Fibroblast of skin of abdomen (primary cell): ENCODE results near the gene AGMO. TPM values are rescaled to one million over a fixed set of nuclear protein-coding genes. Genes with fewer than 3 reads are reported as not detected.
A peak's percentile ranks its signal among the peaks of the same experiment; 100 is the strongest.

Experiments
- DNase-seq: peaks from one replicate; pipeline ENCODE4 v3.0.0-alpha.2; 2013
- polyA plus RNA-seq, 2 experiments: library from polyadenylated mRNA; unstranded; fragments of 120-200 nt; gene quantifications; one replicate each; pipeline ENCODE4 v1.2.1, GENCODE V29; 2013; ENCODE audit not compliant: insufficient read length in 2 of 2

AGMO gene
- polyA plus RNA-seq (2013, experiment 1 of 2; ENCODE audit: insufficient read length) = not detected
- polyA plus RNA-seq (2013, experiment 2 of 2; ENCODE audit: insufficient read length) = 0.07 TPM

DNA sequence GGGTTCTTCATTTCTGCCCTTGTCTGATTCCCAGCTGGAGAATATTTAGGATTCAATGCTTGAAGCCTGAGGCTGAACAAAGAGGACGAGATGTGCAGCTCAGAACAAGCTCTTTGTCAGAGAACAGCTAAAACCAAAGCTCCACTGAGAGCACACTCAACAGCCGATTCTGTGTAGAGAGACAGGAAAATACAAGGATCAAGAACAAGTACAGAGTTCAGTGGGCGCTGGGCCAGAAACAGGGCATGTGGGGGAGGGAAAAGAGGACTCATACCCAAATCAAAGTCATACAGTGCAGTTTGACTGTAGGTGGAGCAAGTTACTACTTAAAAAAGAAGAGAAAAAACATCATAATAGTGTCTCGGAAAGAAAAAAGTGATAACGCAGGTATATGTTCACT is at the start of gene AGMO:
Gene AGMO (minus strand): TSS at position 181 of the 400 bp plus-strand sequence.
- DNase-seq = peak; percentile 12

DNA sequence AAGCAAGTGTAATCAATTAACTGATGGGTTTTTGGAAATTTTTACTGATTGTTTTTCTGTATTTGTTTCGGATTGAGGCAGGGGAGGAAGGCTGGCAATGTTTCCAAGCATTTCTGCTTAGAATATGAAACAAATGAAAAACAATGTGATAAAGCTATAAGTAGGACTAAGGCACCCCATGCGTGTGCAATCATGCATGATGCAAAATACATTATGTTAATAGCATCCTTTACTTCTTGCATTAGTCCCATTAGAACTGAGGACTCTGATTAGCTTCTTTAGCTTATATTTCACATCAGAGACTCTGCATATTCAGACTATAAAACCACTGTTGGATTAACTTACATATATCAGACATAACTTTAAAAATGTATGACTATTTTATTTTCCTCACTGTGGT is 48.7 kb upstream of the AGMO start:
- no peak for DNase-seq

DNA sequence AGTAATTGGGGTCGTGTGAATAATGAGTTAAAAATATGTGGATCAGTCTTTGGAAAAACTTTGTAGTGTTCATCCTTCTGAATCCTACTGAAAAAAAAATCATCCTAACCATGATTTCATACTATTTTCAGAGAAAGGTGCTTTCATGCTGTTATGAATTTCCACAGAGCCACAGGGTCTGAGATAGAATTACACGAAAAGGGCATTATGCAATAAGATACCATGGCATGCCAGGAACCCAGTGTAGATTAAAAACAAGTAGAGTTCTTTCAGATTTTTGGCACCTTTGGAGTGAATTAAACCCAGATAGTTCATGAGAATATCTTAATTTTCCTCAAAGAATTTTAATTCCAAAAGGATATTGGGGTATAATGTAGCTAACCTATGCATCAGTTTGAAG is 47.5 kb upstream of the AGMO start:
- no peak for DNase-seq

DNA sequence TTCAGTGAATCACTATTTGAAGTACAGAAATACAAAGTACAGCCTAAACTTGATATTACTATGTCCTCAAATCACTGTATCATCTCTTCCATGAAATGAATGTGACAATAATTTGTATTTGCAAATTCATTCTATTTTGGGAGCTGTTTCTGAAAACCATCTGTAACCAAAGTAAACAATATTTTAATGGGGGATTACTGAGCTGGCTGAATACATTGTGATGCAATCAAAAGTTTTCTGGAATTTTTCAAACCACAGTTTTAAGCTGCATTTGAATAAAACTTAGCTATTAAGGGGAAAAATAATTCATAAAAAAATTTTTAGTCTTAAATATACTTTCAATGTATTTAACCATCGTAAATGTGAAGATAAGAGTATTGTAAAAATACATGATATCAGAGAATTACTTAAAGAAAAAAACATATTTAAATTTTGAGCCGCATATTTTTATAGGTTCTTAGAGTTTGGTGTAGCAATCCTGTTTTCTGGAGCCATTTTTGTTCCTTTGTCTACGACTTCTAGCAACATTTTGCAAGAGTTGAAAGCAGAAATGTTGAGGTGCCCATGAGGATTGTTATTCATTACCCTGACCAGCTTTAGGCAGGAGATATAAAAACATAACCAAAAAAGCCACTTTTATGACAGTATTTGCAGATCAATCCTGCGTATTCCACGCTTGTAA is 45.9 kb upstream of the AGMO start:
- no peak for DNase-seq

DNA sequence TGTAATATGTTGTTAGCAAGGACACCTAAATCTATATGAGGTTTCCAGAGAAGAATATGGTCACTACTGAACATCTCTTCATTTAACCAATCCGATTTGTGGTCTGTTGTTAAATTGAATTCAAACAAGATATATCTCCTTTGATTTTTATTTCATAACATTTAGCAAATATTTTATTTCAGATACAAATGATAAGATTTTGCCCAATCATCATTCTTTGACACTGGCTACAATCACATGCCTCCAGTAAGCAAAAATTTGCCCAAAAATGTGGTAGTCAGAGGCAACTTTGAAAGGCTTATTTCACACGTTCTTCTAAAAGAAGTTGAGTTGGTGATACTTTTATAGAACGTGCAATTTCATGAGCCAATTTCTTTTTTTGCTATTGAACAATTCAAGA is 44.7 kb upstream of the AGMO start:
- DNase-seq = no peak

DNA sequence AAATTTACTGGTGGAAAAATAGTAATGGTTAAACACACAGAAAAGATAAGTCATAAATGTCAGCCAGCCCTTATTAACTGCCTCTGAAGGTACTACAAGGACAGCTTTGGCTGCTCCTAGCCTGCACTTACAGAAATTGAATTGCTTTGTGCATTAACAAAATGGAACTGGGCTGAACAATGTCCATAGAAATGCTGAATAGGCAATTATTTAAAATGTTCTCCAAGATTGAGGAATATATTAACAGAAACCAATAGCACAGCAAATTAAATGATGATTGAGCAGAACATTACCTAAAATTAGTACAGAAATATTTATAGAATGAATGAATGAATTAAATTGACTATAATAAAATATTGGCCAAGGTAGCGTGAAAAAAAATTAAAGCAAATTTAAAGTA is 42.4 kb upstream of the AGMO start:
- no peak for DNase-seq

DNA sequence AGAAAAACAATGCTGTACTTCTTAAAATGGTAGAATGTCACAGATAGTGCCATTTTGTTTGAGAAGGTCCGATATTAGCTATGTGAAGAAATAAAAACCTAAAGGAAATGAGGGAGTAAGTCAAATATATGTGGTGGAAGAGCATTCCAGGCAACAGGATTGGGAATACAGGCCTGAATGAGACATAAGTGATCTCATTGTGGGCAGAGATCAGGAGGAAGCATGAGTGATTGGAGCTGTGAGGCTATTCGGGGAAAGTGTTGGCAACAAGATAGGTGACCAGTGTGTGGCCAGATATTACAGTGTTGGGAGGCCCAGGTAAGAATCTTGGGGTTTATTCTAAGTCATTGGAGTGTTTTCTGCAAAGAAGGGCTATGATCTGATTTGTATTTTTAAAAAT is 41.3 kb upstream of the AGMO start:
- peak; percentile 37 for DNase-seq

DNA sequence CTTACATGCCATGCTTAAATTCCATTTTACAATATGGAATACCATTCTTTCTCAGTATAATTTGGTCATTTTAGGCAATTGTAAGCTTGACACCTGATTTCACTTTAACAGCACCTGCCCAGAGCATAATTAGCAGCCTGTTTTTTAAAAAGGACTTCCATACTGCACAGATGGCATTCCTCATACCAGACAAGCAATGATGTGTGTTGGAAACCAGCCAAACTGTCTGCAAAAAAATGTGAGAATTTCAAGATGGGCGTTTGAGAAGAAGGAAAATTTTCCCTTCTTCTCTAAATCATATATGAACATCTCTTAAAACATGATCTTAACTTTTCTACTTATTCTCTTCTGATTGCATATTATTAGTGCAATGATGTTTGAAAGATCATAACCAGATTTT is 40.4 kb upstream of the AGMO start:
- peak; percentile 34 for DNase-seq

DNA sequence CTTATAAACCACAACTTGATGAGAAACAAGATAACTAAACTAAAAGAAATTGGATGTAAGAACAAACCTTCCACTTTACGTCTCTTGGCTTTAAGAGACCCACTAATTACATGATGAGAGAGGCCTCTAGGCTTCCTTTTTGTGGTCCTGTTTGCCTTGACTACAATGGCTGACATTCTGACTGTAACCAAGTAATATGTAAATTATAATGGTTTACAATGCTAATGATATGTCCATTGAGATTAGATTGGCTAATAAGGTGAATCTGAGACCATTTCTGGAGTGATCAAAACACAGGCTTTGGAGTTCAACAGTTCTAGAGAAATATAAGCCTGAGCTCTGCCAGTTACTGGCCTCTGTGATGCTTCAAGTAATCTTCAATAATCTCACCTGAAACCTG is 39.4 kb upstream of the AGMO start:
- DNase-seq = no peak

DNA sequence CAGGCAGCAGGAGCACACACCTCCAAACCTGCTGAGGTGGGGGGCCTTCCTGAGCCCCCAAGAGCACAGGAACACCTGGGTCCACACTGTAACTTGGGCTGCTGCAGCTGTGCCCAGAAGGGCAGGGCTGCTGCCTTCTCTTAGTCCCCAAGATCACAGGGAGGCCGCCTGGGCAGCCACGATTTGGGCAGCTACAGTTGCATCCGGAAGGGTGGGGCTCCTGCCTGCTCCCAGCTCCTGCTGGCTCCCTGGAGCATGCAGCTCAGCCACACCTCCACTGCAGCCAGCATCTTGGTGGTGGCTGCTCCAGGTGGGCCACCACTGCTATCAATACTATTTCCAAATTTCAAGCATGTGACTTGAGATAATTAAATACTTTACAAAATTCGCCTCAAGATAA is 38.5 kb upstream of the AGMO start:
- no peak for DNase-seq

DNA sequence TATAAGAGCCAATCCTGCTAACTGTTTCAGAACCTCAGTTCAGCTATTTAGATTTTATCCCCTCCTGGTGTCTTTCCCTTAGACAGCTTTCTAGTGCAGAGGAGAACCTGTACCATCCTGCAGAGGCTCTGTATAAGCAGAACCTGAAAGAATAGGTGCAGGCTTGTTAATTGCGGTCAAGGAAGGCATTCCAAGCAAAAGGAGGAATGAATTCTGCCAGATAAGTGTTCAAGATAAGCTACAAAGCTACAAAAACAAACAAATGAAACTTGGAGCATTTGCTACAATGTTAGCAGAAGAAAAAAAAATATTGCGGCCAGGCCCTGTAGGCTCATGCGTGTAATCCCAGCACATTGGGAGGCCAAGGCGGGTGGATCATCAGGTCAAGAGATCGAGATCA is 32.6 kb upstream of the AGMO start:
- DNase-seq = no peak

DNA sequence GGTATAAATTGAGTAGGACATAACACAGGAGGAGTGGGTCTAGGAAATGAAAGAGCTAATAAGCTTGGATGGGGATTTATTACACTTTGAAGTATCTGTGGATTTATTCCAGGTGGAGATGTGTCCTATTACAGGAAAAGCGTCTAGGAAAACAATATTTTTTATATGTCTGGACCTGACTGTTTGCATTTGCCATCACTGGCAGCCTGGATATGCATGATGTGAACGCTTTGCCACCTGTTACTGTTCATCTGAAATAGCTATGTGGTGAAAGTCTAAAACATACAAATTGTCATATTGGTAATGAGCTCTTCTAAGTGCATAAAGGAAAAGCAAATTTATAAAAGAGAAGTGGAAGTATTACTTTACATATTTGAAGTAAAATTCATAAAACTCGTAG is 31.6 kb upstream of the AGMO start:
- DNase-seq = no peak

DNA sequence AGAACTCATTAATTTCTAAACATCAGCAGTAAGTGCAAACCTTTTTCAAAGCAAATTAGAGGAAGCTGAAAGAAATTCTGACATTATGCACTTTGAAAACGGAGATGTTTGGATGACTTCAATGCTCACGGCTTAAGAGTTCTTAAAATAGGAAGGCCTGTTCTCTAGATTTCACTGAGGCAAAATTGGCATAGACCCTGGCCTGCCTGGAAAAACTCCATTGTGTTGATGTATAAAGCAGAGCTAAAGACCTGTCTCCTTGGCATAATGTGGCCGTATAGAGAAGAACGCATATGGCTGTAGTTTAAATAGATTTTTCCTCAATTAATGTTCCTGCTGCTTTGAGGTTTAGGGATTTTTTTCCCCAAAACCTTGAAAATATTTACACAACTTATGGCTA is 24.5 kb upstream of the AGMO start:
- no peak for DNase-seq

DNA sequence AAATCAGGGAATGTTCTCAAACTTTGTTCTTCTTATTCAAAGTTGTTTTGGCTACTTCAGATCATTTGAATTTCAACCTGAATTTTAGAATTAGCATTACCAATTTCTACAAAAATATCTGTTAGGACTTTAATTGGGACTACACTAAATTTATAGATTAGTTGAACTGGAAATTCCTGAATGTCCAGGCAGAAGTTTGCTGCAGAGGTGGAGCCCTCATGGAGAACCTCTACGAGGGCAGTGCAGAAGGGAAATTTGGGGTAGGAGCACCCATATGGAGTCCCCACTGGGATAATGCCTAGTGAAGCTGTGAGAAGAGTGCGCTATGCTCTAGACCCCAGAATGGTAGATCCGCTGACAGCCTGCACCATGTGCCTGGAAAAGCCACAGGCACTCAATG is 22.8 kb upstream of the AGMO start:
- no peak for DNase-seq

DNA sequence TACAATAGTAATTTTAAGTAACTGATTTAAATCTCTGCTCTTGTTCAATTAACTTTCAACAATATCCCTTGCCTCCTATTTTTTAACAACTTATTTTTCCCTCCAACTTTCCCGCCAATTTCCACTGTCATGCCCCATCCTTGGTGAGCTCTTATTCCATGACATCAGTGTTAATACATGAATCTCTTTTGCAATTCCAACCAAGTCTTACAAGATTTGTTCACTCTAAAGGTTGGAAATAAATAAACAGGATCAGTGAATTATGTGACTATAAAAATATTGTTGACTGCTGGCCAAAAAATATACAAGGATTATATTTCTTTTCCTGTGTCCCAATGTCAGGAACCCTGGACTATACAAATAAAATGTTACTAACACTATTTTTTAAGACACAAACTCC is 21.0 kb upstream of the AGMO start:
- DNase-seq = no peak

DNA sequence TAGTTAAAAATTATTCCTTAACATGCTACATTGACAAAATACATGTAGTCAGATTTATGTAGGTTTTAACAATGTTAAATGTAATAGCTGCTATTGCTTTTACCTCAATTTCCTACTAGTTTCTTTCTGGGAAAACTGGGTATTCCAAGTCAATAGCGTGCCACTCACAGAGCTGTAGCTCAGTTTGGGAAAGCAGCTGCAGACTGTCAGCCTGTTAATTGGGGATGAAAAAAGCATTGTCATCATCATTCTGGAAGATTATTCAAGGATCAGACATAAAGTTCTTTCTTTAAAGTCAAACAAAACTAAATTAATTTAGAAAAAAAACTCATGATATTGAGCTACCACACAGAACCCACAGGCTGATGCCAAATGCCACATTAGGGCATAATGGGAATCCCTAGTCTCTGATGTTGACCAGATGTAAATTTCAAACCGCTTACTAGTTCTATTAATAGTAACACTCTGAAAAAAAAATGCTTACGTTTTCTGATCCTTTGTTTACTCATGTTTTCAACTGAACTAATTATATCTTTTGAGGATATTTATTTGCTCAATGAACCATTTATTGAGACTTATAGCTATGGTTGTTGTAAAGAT is 19.6 kb upstream of the AGMO start:
- DNase-seq = no peak

DNA sequence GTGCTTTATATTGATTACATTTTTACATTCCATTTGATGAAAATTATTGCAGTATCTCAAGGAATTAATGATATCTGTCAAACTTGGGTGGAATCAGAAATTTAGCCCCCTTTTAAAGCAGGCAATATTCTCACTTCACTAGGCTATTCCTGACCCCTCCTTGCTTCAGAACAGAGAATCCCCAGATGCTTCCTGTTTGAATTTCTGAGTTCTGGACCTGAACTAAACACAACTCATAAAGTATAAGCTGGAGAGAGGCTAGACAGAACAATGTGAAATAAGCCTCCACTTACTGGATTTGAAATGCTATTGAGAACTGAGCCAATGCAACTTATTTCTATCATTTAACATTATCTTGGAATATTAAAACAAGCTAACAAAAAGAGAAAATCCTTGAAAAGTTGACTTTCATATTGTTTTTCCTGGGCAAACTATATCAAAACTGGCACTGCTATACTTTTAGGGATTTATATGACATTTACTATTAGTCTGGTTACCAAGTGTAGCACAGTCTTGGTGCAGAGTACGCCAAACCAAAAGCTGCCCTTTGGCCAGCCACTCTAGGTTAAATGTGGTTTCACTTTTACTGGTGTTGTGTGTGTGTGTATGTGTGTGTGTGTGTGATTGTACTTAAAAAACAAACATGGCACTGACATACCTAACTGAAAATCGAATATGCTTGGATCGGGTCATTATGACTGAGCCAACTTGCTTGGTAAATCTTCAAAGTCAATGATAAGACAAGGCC is 19.0 kb upstream of the AGMO start:
- DNase-seq = no peak

DNA sequence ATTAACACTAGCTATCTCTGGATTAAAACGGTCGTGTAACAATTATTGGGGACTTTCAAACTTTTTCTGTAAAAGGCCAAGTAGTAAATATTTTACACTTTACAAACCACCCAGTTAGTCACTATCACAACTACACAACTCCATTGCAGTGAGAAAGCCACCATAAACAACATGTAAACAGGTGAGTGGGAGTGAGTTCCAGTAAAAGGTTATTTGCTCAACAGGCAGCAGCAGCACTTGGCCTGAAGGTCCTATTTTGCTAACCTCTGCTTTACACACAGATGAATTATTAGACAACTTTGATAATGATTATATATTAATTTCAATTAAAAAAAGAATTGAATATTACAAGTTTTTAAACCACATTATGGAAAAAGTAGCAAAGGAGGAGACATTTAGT is 15.8 kb upstream of the AGMO start:
- DNase-seq = no peak

DNA sequence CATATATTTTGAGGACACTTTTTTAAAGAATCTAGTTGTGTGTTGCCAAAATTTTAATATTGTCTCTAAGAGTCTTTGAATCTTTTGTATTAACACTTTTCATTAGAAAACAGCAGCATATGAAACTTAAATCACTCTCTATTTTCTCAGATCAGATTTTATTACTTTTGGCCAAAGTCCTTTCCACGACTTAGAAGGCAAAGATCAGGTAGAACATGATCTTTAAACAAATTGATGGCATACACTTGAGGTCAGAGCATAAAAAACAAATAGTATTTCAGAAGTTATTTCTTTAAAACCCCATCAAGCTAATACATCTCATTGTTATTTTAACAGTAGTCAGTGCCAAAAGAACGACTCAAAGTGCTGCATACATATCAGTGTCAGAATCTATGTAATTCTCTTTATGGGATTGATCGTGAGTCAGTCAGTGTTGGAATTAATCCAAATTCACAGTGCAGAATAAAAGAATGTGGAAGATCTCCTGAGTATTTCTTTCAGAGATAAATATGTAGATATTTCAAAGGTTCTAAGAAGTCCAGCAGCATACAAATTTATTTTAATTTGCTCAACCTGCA is 9.6 kb upstream of the AGMO start:
- DNase-seq = peak; percentile 73

DNA sequence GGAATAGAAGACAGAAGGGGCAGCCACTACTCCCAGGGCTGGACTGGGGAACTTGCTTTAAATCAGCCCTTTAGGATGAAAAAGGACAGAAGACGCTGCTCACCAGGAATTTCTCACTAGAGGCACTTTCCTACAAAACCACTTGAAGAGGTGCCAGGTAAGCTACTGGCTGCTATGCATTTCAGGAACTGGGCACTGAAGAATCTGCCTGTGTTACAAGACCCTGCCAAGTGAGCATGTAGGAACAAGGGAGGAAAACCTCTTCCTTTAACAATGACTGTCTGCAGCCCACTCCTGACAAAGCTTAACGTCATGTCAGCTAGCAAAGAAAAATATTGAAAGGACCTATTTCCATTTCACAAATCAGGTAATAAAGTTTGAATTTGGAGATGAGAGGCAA is 5.8 kb upstream of the AGMO start:
- no peak for DNase-seq

DNA sequence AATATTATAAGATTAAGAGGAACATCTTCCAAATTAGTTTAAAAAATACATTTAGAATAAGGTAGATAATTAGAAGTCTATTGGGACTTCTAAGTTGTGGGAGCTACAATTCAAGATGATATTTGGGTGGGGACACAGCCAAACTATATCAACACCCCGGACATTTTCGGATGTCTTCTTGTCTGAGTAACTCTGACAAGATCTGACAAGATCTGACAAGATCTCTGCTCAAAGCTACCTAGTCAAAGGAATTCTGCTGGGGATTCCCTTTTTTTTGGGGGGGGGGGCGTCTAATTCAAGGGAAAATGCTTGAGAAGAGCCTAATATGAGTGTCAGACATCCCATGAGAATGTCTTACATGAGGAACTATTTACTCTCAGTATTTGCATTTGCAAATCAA is 5.2 kb upstream of the AGMO start:
- no peak for DNase-seq

DNA sequence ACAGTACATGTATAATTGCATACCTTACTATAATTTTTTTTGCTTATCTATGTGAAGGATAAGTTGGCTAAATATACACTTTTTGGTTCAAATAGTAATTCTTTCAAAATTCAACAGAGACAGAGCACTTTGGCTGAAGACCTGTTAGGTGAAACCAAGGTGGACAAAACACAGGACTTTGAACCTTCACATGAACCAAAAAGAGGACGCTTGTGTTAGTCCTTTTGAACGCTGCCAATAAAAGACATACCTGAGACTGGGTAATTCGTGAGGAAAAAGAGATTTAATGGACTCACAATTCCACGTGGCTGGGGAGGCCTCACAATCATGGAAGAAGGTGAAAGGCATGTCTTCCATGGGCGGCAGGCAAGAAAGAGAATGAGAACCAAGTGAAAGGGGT is 4.7 kb upstream of the AGMO start:
- no peak for DNase-seq

DNA sequence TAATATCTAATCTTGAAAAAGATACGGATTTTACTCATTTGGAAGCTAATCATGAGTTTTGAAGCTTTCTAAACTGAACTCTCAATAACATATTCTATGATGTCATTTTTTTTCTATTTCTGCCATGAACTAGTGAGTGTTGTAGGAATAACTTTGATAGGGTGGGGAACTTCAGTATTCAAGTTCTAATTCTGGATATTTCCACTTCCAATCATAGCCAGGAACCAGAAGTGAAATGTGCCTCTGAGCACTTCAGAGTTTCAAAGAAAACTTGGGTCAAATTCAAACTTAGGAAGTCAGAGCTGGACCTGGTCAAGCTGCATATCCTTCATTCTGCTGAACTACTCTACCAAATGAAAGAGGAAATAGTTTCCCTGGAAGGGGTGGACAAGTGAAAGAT is 847 bp downstream of the AGMO start:
- DNase-seq = no peak
